Measurements from ENCODE around the gene SH3RF3. TPM values are rescaled to one million over a fixed set of nuclear protein-coding genes. Genes with fewer than 3 reads are reported as not detected.

The SH3RF3 gene
- total RNA-seq, 1 experiment from 2014 or later: 0.34 TPM

DNA sequence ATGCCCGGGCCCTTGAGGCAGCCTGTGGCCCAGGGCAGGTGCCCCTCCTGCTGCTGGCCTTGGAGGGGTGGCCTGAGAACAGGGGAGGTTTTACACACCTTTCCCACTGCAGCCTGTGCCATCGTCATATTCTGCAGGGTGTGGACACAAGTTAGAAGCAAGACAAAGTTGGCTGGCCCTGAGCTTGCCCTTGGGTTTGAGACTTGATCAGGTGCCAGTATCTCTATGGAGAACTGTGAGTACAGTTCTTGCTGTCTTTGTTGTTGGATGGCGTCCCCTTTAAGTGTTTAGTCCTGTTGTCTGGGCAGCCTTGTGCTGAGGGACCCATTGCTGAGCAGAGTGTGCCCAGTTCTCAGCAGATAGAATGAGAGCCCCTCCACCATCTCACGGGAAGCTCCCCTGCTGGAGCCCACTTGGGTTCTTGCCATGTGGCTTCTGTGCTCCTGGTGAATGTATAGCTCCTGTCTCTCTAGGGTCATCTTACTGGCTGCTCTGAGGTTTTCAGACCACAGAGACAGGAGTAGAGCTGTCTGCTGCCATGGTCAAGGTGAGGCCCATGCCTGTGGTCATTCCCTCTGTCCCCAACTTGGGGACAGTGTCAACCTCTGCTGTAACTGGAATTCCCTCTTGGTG lies 115.9 kb downstream of the SH3RF3 start:
- Histone ChIP-seq H3K4me3 (ENCODE audit: low read length) (no peak overlapping the region), H3K27me3 (ENCODE audit: low read length) (no peaks in the 10 kb centered on the region), H4K20me1 (ENCODE audit: insufficient read depth, low read depth, low read length) (no peaks in the 10 kb centered on the region), H3K9me2 (replicated peaks; ENCODE audit: insufficient read depth, low read length) (no peaks in the 10 kb centered on the region), H3K79me2 (ENCODE audit: low read length) (no peaks in the 10 kb centered on the region), H3K4me2 (ENCODE audit: low read depth, low read length, poor library complexity, severe bottlenecking) (no peak overlapping the region), H3K9ac (ENCODE audit: low read length) (no peak overlapping the region), H3K36me3 (ENCODE audit: insufficient read depth, low read length) (no peaks in the 10 kb centered on the region), H3K27ac (ENCODE audit: low read length) (no peak overlapping the region), H3K9me3 (ENCODE audit: low read length) (no peaks in the 10 kb centered on the region), H3K4me1 (ENCODE audit: low read length) (peaks cover 10% of the 10 kb centered on the region), H2AFZ (ENCODE audit: low read length) (no peak overlapping the region)
- DNase-seq: no peak

DNA sequence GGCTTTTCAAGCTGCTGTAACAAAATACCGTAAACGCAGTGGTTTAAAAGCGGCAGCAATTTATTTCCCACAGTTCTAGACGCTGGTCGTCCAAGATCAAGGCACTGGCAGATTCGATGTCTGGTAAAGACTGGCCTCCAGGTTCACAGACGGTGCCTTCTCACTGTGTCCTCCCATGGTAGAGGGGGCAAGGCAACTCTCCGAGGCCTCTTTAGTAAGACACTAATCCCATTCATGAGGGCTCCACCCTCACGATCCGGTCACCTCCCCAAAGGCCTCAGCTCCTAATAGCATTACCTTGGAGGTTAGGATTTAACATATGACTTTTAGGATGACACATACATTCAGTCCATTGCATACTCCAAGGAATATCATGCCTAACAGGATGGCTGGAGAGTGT lies 117.2 kb downstream of the SH3RF3 start:
- Histone ChIP-seq H4K20me1 (ENCODE audit: insufficient read depth, low read depth, low read length) (no peaks in the 10 kb centered on the region), H3K79me2 (ENCODE audit: low read length) (no peaks in the 10 kb centered on the region), H3K9me2 (replicated peaks; ENCODE audit: insufficient read depth, low read length) (no peaks in the 10 kb centered on the region), H3K27ac (ENCODE audit: low read length) (no peak overlapping the region), H3K4me3 (ENCODE audit: low read length) (no peak overlapping the region), H3K27me3 (ENCODE audit: low read length) (no peaks in the 10 kb centered on the region), H3K9me3 (ENCODE audit: low read length) (no peaks in the 10 kb centered on the region), H3K4me1 (ENCODE audit: low read length) (peaks cover 10% of the 10 kb centered on the region), H2AFZ (ENCODE audit: low read length) (no peak overlapping the region), H3K9ac (ENCODE audit: low read length) (no peak overlapping the region), H3K4me2 (ENCODE audit: low read depth, low read length, poor library complexity, severe bottlenecking) (no peak overlapping the region), H3K36me3 (ENCODE audit: insufficient read depth, low read length) (no peaks in the 10 kb centered on the region)
- DNase-seq: no peak

DNA sequence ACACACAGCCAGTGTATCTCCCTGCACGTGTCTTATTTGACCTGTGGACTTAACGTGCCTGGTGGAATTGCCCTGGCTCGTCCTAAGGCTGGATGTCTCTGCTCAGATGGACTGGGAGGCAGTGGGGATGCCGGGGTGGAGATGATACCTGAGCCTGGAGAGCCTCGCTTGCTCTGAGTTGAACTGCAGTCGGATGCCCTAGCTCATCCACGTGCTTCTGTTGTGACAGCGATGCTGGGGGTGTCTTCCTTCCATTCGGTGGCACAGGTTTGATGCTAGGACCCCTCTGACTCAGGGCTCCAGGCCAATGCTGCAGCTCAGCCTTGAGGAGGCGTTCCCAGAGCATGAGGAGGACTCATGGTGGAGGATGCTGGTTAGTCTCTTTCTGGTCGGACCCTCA lies 117.6 kb downstream of the SH3RF3 start:
- H3K36me3 ChIP-seq (ENCODE audit: insufficient read depth, low read length): no peaks in the 10 kb centered on the region
- peaks cover 10% of the 10 kb centered on the region for H3K4me1 ChIP-seq (ENCODE audit: low read length)
- no peak overlapping the region for H2AFZ ChIP-seq (ENCODE audit: low read length)
- no peak overlapping the region for H3K27ac ChIP-seq (ENCODE audit: low read length)
- DNase-seq: no peak
- H3K27me3 ChIP-seq (ENCODE audit: low read length): no peaks in the 10 kb centered on the region
- no peaks in the 10 kb centered on the region for H4K20me1 ChIP-seq (ENCODE audit: insufficient read depth, low read depth, low read length)
- no peak overlapping the region for H3K4me2 ChIP-seq (ENCODE audit: low read depth, low read length, poor library complexity, severe bottlenecking)
- H3K9me3 ChIP-seq (ENCODE audit: low read length): no peaks in the 10 kb centered on the region
- no peak overlapping the region for H3K4me3 ChIP-seq (ENCODE audit: low read length)
- H3K79me2 ChIP-seq (ENCODE audit: low read length): no peaks in the 10 kb centered on the region
- no peak overlapping the region for H3K9ac ChIP-seq (ENCODE audit: low read length)
- H3K9me2 ChIP-seq (replicated peaks; ENCODE audit: insufficient read depth, low read length): no peaks in the 10 kb centered on the region

GRCh38 chr2:109247340-109247739 lies 118.3 kb downstream of the SH3RF3 start:
- no peak for DNase-seq
- H3K9ac ChIP-seq (ENCODE audit: low read length): no peak overlapping the region
- H3K79me2 ChIP-seq (ENCODE audit: low read length): no peaks in the 10 kb centered on the region
- peaks cover 10% of the 10 kb centered on the region for H3K4me1 ChIP-seq (ENCODE audit: low read length)
- H4K20me1 ChIP-seq (ENCODE audit: insufficient read depth, low read depth, low read length): no peaks in the 10 kb centered on the region
- H3K27me3 ChIP-seq (ENCODE audit: low read length): no peaks in the 10 kb centered on the region
- H3K4me2 ChIP-seq (ENCODE audit: low read depth, low read length, poor library complexity, severe bottlenecking): no peak overlapping the region
- no peaks in the 10 kb centered on the region for H3K36me3 ChIP-seq (ENCODE audit: insufficient read depth, low read length)
- no peak overlapping the region for H2AFZ ChIP-seq (ENCODE audit: low read length)
- H3K4me3 ChIP-seq (ENCODE audit: low read length): no peak overlapping the region
- no peak overlapping the region for H3K27ac ChIP-seq (ENCODE audit: low read length)
- H3K9me3 ChIP-seq (ENCODE audit: low read length): no peaks in the 10 kb centered on the region
- H3K9me2 ChIP-seq (replicated peaks; ENCODE audit: insufficient read depth, low read length): no peaks in the 10 kb centered on the region

- H3K4me2 ChIP-seq (ENCODE audit: low read depth, low read length, poor library complexity, severe bottlenecking): no peak overlapping the region
- no peaks in the 10 kb centered on the region for H3K27me3 ChIP-seq (ENCODE audit: low read length)
Measured at GRCh38 chr2:109247812-109248211, 118.8 kb downstream of the SH3RF3 start.

DNA sequence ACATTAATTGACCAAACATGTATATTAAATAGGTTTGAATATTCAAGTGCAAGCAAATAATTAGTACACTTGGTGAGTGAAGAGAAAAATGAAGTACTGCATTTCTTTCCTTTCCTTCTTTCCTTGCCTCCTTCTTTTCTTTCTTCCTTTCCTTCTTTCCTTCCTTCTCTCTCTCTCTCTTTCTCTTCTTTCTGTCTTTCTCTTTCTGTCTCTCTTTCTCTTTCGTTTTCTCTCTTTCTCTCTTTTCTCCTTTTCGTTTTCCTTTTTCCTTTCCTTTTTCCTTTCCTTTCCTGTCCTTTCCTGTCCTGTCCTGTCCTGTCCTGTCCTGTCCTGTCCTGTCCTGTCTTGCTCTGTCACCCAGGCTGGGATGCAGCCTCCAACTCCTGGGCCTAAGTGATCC lies 119.6 kb downstream of the SH3RF3 start:
- Histone ChIP-seq H2AFZ (ENCODE audit: low read length) (no peak overlapping the region), H3K9ac (ENCODE audit: low read length) (no peak overlapping the region), H3K9me2 (replicated peaks; ENCODE audit: insufficient read depth, low read length) (no peaks in the 10 kb centered on the region), H3K9me3 (ENCODE audit: low read length) (no peaks in the 10 kb centered on the region), H3K36me3 (ENCODE audit: insufficient read depth, low read length) (no peaks in the 10 kb centered on the region), H3K27me3 (ENCODE audit: low read length) (no peaks in the 10 kb centered on the region), H3K79me2 (ENCODE audit: low read length) (no peaks in the 10 kb centered on the region), H3K4me2 (ENCODE audit: low read depth, low read length, poor library complexity, severe bottlenecking) (no peak overlapping the region), H3K27ac (ENCODE audit: low read length) (no peak overlapping the region), H3K4me3 (ENCODE audit: low read length) (no peak overlapping the region), H4K20me1 (ENCODE audit: insufficient read depth, low read depth, low read length) (no peaks in the 10 kb centered on the region), H3K4me1 (ENCODE audit: low read length) (peaks cover 10% of the 10 kb centered on the region)
- DNase-seq: no peak

More at GRCh38 chr2:109247812-109248211, 118.8 kb downstream of the SH3RF3 start:
- no peaks in the 10 kb centered on the region for H3K36me3 ChIP-seq (ENCODE audit: insufficient read depth, low read length)
- no peaks in the 10 kb centered on the region for H3K79me2 ChIP-seq (ENCODE audit: low read length)
- no peak overlapping the region for H3K9ac ChIP-seq (ENCODE audit: low read length)
- H4K20me1 ChIP-seq (ENCODE audit: insufficient read depth, low read depth, low read length): no peaks in the 10 kb centered on the region
- peaks cover 10% of the 10 kb centered on the region for H3K4me1 ChIP-seq (ENCODE audit: low read length)
- no peaks in the 10 kb centered on the region for H3K9me2 ChIP-seq (replicated peaks; ENCODE audit: insufficient read depth, low read length)
- no peak overlapping the region for H3K4me3 ChIP-seq (ENCODE audit: low read length)
- DNase-seq: no peak
- H3K27ac ChIP-seq (ENCODE audit: low read length): no peak overlapping the region
- no peak overlapping the region for H2AFZ ChIP-seq (ENCODE audit: low read length)
- no peaks in the 10 kb centered on the region for H3K9me3 ChIP-seq (ENCODE audit: low read length)

DNA sequence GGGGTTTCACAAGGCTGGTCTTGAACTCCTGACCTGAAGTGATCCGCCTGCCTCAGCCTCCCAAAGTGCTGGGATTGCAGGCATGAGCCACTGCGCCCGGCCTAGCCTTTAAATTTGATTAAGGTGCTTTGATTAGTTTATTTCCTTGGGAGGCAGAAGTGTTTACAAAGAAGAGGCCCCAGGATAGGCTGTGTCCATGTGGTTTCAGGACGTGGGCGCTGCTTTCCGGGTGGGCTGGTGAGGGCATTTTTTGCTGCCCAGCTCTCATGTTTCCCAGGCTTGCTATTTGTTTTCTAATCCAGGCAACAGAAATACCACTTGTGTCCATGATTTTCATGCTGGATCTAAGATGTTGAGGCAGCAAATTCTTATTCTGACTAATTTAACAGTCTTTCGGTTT lies 124.2 kb downstream of the SH3RF3 start:
- H3K4me3 ChIP-seq (ENCODE audit: low read length): no peak overlapping the region
- no peak for DNase-seq
- H3K4me2 ChIP-seq (ENCODE audit: low read depth, low read length, poor library complexity, severe bottlenecking): no peak overlapping the region
- H2AFZ ChIP-seq (ENCODE audit: low read length): no peak overlapping the region
- H3K9ac ChIP-seq (ENCODE audit: low read length): no peak overlapping the region
- no peak overlapping the region for H3K27ac ChIP-seq (ENCODE audit: low read length)
- H3K27me3 ChIP-seq (ENCODE audit: low read length): no peaks in the 10 kb centered on the region
- H3K4me1 ChIP-seq (ENCODE audit: low read length): peaks cover 30% of the 10 kb centered on the region
- H3K79me2 ChIP-seq (ENCODE audit: low read length): no peaks in the 10 kb centered on the region
- H3K9me3 ChIP-seq (ENCODE audit: low read length): no peaks in the 10 kb centered on the region
- no peaks in the 10 kb centered on the region for H3K36me3 ChIP-seq (ENCODE audit: insufficient read depth, low read length)
- no peaks in the 10 kb centered on the region for H3K9me2 ChIP-seq (replicated peaks; ENCODE audit: insufficient read depth, low read length)
- no peaks in the 10 kb centered on the region for H4K20me1 ChIP-seq (ENCODE audit: insufficient read depth, low read depth, low read length)

DNA sequence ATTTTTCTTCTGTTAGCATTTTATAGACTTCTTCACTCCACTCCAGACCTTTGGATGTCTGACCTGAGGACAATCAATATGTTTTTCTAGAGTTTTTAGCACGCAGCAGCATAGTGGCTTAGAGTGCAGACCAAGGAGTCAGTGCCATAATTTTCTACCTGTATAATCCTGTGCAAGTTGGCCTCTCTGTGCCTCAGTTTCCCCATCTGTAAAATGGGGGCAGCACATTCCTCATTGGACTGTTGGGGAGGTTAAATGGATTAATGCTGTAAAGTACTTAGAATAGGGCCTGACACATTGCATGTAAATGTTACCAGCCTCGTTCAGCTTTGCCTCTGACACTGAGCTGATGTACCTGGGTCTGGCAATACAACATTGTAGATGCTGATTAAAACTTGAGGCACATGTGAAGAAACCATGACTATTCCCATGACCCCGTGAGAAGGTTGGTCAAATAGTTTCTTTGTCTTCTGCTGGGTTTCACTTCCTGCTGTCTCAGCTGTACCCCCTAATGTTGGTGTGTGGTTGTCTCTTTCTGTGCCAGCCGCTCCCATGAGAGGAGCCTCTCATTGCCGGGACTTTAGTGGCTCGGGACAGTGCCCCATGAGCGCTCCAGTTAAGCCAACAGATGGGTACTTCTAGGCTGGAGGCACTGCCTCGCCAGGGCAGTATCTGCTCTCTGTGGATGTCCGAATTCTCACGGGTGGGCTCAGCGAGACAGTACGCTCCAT lies 125.3 kb downstream of the SH3RF3 start:
- Histone ChIP-seq H3K27ac (ENCODE audit: low read length) (peak overlapping the region; percentile 18; the same call in 1 of the 2 replicates), H3K79me2 (ENCODE audit: low read length) (no peaks in the 10 kb centered on the region), H4K20me1 (ENCODE audit: insufficient read depth, low read depth, low read length) (no peaks in the 10 kb centered on the region), H3K27me3 (ENCODE audit: low read length) (no peaks in the 10 kb centered on the region), H3K9me3 (ENCODE audit: low read length) (no peaks in the 10 kb centered on the region), H3K9ac (ENCODE audit: low read length) (no peak overlapping the region), H3K4me3 (ENCODE audit: low read length) (no peak overlapping the region), H3K9me2 (replicated peaks; ENCODE audit: insufficient read depth, low read length) (no peaks in the 10 kb centered on the region), H3K4me2 (ENCODE audit: low read depth, low read length, poor library complexity, severe bottlenecking) (peak overlapping the region; percentile 34), H2AFZ (ENCODE audit: low read length) (no peak overlapping the region), H3K4me1 (ENCODE audit: low read length) (peaks cover 30% of the 10 kb centered on the region), H3K36me3 (ENCODE audit: insufficient read depth, low read length) (no peaks in the 10 kb centered on the region)
- peak; percentile 75 for DNase-seq
